Uterus (tissue), 4 donors: ENCODE data around the gene AUTS2. TPM values are rescaled to one million over a fixed set of nuclear protein-coding genes. Genes with fewer than 3 reads are reported as not detected.

Source experiments
- DNase-seq, 2 donors: peaks; one replicate each; pipeline ENCODE4 v3.0.0-alpha.2; 2019 to 2020
- H3K27ac ChIP-seq, 2 donors: fragments of 200-600 bp; sonication (generic); 1 replicate in 1 of 2; 2 replicates in 1 of 2; pipeline ENCODE4 v1.5.1; 2016 to 2018
- H3K27me3 ChIP-seq, 2 donors: fragments of 200-600 bp; sonication (generic); one replicate each; pipeline ENCODE4 v1.5.1; 2018 to 2019; ENCODE audit warnings: control low read depth in 1 of 2
- H3K36me3 ChIP-seq, 2 donors: fragments of 200-600 bp; sonication (generic); one replicate each; pipeline ENCODE4 v1.5.1; 2019; ENCODE audit warnings: control low read depth in 1 of 2
- H3K4me1 ChIP-seq, 2 donors: fragments of 200-600 bp; sonication (generic); one replicate each; pipeline ENCODE4 v1.5.1; 2018 to 2019; ENCODE audit warnings: control low read depth in 1 of 2
- H3K4me3 ChIP-seq, 2 donors: fragments of 200-600 bp; sonication (generic); 1 replicate in 1 of 2; 2 replicates in 1 of 2; pipeline ENCODE4 v1.5.1; 2018 to 2019; ENCODE audit warnings: mild to moderate bottlenecking in 1 of 2
- H3K9me3 ChIP-seq, 2 donors: fragments of 200-600 bp; sonication (generic); one replicate each; pipeline ENCODE4 v1.5.1; 2019; ENCODE audit warnings: control low read depth in 1 of 2
- POLR2A ChIP-seq, 2 donors: fragments of 450-650 bp; IDR thresholded peaks; one replicate each; pipeline ENCODE4 v1.6.1; 2016; ENCODE audit warnings: antibody characterized with exemption in 2 of 2, mild to moderate bottlenecking in 1 of 2, moderate library complexity in 1 of 2
- intact Hi-C: fragments of 100-400 bp; cut with DNase I; formaldehyde crosslinking; loops from one replicate; pipeline ENCODE4 v1.15.1; 2023; ENCODE audit warnings: low total_unique reads
- total RNA-seq, 4 donors: library from RNA; depleted of rRNA in 3 of 4; stranded (reverse); fragments of >200 nt in 3 of 4; gene quantifications; one replicate each; pipeline versions ENCODE4 v1.1.0 to v1.2.4, GENCODE V29; 2014 to 2023
- TF ChIP-seq, protein P1 (sequence below), 4 experiments: fragments of 200-600 bp in 2 of 4; fragments of 450-650 bp in 2 of 4; sonication (generic) in 2 of 4; IDR thresholded peaks; one replicate each; pipeline ENCODE4 v1.5.1; 2016 to 2019; ENCODE audit warnings: antibody characterized with exemption in 4 of 4, mild to moderate bottlenecking in 2 of 4, moderate library complexity in 1 of 4
- donor health status: DM: yes; HTN: yes; CAD: no.

AUTS2 gene
- total RNA-seq, 4 donors from 2014 or later = 10.5 to 58.2 (median 30.0) TPM

DNA sequence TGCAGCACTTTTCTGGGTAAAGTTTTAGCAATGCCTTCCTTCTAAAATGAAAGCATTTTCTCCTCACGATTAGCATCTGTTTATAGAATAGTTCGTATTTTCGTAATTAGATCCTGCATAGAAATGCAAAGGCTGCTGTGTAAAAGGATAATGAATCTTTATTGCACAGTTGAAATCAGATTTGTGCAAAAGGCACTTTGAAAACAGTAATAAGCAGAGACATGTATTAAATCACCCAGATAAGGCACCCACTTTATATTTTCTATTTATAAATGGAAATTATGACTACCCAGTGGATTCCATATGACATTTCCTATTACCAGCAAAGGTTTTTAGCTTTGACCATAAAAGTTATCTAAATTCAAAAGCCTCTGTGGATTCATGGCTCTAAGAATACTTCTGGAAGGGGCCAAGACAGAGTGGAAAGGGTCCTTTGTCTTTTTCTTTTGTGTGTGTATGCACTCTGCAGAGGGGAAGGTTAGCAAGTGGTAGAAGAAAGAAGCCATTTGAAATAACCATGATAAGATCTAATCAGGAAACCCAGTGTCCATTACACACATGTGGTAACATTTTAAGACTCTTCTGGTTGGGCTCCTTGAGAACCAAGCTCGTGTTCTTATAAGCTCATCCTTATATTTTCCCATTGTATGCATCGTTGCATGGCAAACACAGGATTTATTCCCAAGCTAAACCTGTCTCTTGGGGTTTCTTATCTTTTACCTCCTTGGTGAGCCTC lies 612.1 kb downstream of the AUTS2 start:
- Histone ChIP-seq H3K9me3 (no peaks in the 10 kb centered on the region), H3K27ac (no peak overlapping the region), H3K4me3 (no peak overlapping the region), H3K4me1 (no peaks in the 10 kb centered on the region), H3K36me3 (no peaks in the 10 kb centered on the region), H3K27me3 (no peaks in the 10 kb centered on the region)
- intact Hi-C loops = no loop called here
- no peak for TF ChIP-seq POLR2A (IDR thresholded peaks at IDR 0.05)
- TF ChIP-seq, protein P1, sequence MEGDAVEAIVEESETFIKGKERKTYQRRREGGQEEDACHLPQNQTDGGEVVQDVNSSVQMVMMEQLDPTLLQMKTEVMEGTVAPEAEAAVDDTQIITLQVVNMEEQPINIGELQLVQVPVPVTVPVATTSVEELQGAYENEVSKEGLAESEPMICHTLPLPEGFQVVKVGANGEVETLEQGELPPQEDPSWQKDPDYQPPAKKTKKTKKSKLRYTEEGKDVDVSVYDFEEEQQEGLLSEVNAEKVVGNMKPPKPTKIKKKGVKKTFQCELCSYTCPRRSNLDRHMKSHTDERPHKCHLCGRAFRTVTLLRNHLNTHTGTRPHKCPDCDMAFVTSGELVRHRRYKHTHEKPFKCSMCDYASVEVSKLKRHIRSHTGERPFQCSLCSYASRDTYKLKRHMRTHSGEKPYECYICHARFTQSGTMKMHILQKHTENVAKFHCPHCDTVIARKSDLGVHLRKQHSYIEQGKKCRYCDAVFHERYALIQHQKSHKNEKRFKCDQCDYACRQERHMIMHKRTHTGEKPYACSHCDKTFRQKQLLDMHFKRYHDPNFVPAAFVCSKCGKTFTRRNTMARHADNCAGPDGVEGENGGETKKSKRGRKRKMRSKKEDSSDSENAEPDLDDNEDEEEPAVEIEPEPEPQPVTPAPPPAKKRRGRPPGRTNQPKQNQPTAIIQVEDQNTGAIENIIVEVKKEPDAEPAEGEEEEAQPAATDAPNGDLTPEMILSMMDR (IDR thresholded peaks at IDR 0.05) = no peak
- no peak for DNase-seq

DNA sequence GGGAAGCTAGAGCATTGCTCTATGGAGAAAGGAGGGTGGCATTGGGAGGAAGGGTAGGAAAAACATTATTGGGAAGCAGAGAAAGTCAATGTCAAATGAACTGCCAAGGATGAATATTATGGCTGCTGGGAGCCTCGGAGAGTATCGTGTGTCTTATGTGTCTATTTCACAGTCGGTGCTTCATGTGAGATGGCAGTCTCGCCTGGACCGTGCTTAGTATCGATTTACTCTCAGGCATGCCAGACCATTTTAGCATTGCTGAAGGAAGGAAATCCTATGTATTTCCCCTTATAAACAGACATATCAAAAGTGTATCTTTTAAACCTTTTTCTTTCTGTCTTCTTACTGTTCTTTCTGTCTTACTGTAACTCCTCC lies 612.6 kb downstream of the AUTS2 start:
- TF ChIP-seq POLR2A (IDR thresholded peaks at IDR 0.05) = no peak
- TF ChIP-seq, protein P1 (IDR thresholded peaks at IDR 0.05) = no peak
- H3K27me3 ChIP-seq = no peaks in the 10 kb centered on the region
- H3K36me3 ChIP-seq = no peaks in the 10 kb centered on the region
- DNase-seq = no peak
- no peak overlapping the region for H3K4me3 ChIP-seq
- H3K4me1 ChIP-seq = no peaks in the 10 kb centered on the region
- no peaks in the 10 kb centered on the region for H3K9me3 ChIP-seq
- no peak overlapping the region for H3K27ac ChIP-seq
- intact Hi-C loops = no loop called here

DNA sequence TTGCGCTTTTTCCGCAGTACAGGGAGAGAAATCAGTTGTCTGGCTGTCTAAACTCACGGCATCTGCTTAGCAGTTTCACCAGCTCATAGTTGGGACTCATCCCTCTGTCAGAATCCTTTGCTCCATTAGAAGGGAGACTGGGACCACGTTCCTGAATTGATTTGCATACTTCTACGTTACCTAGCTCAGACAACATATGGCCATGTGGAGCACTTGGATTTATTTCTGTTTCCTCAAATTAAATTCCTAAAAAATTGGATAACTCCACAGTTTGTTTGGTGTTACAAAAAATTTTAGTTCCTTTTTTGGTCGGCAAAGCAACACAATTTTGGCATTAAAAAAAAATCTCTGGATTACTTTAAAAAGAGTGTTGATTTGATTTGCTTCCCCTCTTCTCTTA lies 614.0 kb downstream of the AUTS2 start:
- DNase-seq = no peak
- H3K27ac ChIP-seq = no peak overlapping the region
- TF ChIP-seq POLR2A (IDR thresholded peaks at IDR 0.05) = no peak
- TF ChIP-seq, protein P1 (IDR thresholded peaks at IDR 0.05) = no peak
- no peak overlapping the region for H3K4me3 ChIP-seq
- H3K4me1 ChIP-seq = no peaks in the 10 kb centered on the region
- H3K9me3 ChIP-seq = no peaks in the 10 kb centered on the region
- intact Hi-C loops = no loop called here
- no peaks in the 10 kb centered on the region for H3K27me3 ChIP-seq
- H3K36me3 ChIP-seq = no peaks in the 10 kb centered on the region

DNA sequence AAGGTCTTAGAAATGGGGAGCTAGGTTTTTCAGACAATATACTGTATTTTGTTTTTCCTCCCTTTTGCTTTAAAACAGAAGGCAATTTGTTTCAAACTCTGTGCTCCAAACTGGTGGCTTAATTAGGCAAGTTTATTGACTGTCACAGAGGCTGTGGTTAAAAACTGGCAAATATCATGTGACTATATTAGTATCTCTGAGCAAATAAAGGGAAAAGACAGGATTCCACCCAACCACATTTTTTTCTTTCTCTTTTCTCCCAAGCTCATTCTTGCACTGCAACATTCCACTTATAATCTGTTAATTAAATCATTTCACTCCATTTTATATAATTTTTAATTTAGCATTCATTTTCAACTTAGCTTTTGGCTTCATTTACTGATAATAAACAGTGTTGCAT lies 615.8 kb downstream of the AUTS2 start:
- H3K9me3 ChIP-seq = no peaks in the 10 kb centered on the region
- H3K4me1 ChIP-seq = no peaks in the 10 kb centered on the region
- intact Hi-C loops = no loop called here
- no peak overlapping the region for H3K27ac ChIP-seq
- no peak for DNase-seq
- H3K4me3 ChIP-seq = no peak overlapping the region
- H3K27me3 ChIP-seq = no peaks in the 10 kb centered on the region
- no peaks in the 10 kb centered on the region for H3K36me3 ChIP-seq
- TF ChIP-seq, protein P1 (IDR thresholded peaks at IDR 0.05) = no peak

DNA sequence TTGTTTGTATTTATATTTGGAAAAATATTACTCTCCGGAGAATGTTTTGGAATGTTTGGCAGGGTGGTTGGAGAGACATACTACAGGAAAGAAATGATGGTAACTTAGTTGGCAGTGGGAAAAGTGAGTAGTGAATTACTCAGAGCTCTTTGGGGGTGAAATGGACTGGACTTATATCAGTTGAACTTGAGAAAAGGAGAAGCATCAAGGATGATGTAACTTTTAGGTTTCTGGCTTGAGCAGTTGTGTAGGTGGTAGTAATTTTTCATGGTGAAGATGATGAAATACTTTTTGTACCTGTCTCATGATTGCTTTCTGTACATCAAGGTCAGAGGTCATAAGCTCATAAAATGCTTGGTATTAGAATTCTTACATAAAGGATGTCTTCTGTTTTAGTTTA lies 617.2 kb downstream of the AUTS2 start:
- Histone ChIP-seq H3K4me3 (no peak overlapping the region), H3K36me3 (no peaks in the 10 kb centered on the region), H3K27me3 (no peaks in the 10 kb centered on the region), H3K9me3 (no peaks in the 10 kb centered on the region), H3K4me1 (no peaks in the 10 kb centered on the region), H3K27ac (no peak overlapping the region)
- TF ChIP-seq POLR2A (IDR thresholded peaks at IDR 0.05) = no peak
- TF ChIP-seq, protein P1 (IDR thresholded peaks at IDR 0.05) = no peak
- no peak for DNase-seq
- intact Hi-C loops = no loop called here
